ENCODE measurements around the gene CS.
"Not testable (repeated sequence)": the region's sequence is repeated elsewhere in the genome, so short reads cannot be mapped to it uniquely, and the experiment has no call there.

GRCh38 chr12:56321610-56322009, 21.5 kb upstream of the CS start:
- TF ChIP-seq CREB5 (CRISPR knock-in tag; IDR thresholded peaks at IDR 0.05; ENCODE audit: low read depth); PATZ1 (CRISPR knock-in tag; IDR thresholded peaks at IDR 0.05; ENCODE audit: borderline replicate concordance); CSRNP3 (CRISPR knock-in tag; IDR thresholded peaks at IDR 0.05); GLIS3 (CRISPR knock-in tag; IDR thresholded peaks at IDR 0.05): not testable (repeated sequence)

Measured in SK-N-SH treated with all-trans-retinoic acid at 6 μM for 48 hours (cell line).